Esophagus squamous epithelium (tissue), 4 donors: Measurements from ENCODE around the gene NIFK.

Experiments used
- POLR2A ChIP-seq, 4 donors: fragments of 450-650 bp; IDR thresholded peaks; one replicate each; pipeline ENCODE4 v1.6.1; 2017; ENCODE audit warnings: antibody characterized with exemption in 4 of 4, mild to moderate bottlenecking in 4 of 4, moderate library complexity in 3 of 4
- TF ChIP-seq, protein P1 (sequence below), 6 experiments: fragments of 450-650 bp in 4 of 6; fragments of 200-600 bp in 2 of 6; sonication (generic) in 2 of 6; IDR thresholded peaks; one replicate each; pipeline ENCODE4 v1.5.1; 2016 to 2019; ENCODE audit warnings: antibody characterized with exemption in 6 of 6, mild to moderate bottlenecking in 4 of 6, moderate library complexity in 4 of 6

DNA sequence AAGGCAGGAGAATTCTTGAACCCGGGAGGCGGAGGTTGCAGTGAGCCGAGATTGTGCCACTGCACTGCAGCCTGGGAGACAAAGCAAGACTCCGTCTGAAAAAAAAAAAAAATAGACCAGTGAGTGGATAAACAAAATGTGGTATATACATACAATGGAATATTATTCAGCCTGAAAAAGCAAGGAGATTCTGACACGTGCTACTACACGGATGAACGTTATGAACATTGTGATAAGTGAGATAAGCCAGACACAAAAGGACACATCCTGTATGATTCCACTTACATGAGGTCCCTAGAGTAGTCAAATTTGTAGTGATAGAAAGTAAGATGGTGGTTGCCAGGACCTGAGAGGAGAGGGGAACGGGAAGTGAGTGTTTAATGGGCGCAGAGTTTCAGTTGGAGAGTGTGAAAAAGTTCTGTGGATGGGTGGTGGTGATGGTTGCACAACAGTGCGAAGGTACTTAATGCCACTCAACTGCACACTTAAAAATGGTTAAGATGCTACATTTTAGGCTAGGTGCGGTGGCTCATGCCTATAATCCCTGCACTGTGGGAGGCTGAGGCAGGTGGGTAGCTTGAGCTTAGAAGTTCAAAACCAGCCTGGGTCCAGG, 38.3 kb downstream of the NIFK start:
- no peak for TF ChIP-seq POLR2A (IDR thresholded peaks at IDR 0.05)
- TF ChIP-seq, protein P1, sequence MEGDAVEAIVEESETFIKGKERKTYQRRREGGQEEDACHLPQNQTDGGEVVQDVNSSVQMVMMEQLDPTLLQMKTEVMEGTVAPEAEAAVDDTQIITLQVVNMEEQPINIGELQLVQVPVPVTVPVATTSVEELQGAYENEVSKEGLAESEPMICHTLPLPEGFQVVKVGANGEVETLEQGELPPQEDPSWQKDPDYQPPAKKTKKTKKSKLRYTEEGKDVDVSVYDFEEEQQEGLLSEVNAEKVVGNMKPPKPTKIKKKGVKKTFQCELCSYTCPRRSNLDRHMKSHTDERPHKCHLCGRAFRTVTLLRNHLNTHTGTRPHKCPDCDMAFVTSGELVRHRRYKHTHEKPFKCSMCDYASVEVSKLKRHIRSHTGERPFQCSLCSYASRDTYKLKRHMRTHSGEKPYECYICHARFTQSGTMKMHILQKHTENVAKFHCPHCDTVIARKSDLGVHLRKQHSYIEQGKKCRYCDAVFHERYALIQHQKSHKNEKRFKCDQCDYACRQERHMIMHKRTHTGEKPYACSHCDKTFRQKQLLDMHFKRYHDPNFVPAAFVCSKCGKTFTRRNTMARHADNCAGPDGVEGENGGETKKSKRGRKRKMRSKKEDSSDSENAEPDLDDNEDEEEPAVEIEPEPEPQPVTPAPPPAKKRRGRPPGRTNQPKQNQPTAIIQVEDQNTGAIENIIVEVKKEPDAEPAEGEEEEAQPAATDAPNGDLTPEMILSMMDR (IDR thresholded peaks at IDR 0.05), result no peak
